Epidermal melanocyte (primary cell): ENCODE data around the gene CAMK4.

ENCODE experiments used
- DNase-seq: peaks from one replicate; pipeline ENCODE4 v3.0.0; 2011; ENCODE audit warnings: low spot score; ENCODE audit not compliant: insufficient read length

The CAMK4 gene

GRCh38 chr5:111532886-111533582 lies 308.9 kb downstream of the CAMK4 start:
- DNase-seq, result no peak

- DNase-seq, result no peak
Measured at GRCh38 chr5:111535879-111536549, 311.8 kb downstream of the CAMK4 start.

GRCh38 chr5:111537141-111538024 lies 313.2 kb downstream of the CAMK4 start:
- DNase-seq, result no peak
